CD4-positive, alpha-beta T cell treated with Interleukin-21 for 1 hour (primary cell): Measurements from ENCODE around the gene MEPE.
A peak's percentile ranks its signal among the peaks of the same experiment; 100 is the strongest.
"Not testable (repeated sequence)": the region's sequence is repeated elsewhere in the genome, so short reads cannot be mapped to it uniquely, and the experiment has no call there.

ENCODE experiments used
- DNase-seq: peaks from one replicate; pipeline ENCODE4 v3.0.0-alpha.2; 2020

Gene MEPE

DNA sequence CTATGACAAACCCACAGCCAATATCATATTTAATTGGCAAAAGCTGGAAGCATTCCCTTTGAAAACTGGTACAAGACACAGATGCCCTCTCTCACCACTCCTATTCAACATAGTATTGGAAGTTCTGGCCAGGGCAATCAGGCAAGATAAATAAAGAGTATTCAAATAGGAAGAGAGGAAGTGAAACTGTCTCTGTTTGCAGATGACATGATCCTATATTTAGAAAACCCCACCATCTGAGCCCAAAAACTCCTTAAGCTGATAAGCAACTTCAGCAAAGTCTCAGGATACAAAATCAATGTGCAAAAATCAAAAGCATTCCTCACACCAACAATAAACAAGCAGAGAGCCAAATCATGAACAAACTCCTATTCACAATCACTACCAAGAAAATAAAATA, 58.0 kb downstream of the MEPE start:
- DNase-seq: not testable (repeated sequence)

DNA sequence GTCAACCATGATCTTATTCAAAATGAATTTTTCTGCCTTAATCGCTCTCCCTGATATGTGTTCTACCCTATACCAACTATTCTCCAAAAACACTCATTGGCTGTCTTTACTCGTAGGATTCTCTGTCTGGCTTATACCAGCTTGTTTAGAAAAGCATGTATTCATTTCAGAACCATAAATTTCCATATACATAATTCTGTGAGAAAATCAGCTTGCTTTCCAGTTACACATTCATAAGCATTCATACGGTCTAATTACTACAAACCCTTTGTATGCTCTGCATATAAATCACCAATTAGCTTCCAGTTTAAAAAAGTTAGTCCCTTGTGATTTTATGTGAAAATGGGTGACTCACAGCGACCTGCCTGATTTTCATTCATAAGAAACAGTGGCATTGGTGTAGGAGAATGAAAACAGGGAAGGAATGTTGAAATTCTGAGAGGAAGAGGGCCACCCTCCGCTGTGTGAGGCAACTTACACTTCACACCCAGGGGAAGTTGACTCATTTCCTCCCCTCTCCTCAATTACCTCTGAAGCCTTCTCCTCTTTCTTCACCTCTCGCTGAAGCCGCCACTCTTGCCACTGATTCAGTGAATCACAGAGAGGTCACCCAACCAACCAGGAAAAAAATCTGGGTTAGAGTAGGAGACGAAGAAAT, 63.3 kb downstream of the MEPE start:
- DNase-seq: peak; percentile 4
